ENCODE data around the gene CLPTM1L. TPM values are rescaled to one million over a fixed set of nuclear protein-coding genes. Genes with fewer than 3 reads are reported as not detected.

Gene CLPTM1L
- total RNA-seq, 2 donors from 2014 or later = 93.1 to 102 TPM

DNA sequence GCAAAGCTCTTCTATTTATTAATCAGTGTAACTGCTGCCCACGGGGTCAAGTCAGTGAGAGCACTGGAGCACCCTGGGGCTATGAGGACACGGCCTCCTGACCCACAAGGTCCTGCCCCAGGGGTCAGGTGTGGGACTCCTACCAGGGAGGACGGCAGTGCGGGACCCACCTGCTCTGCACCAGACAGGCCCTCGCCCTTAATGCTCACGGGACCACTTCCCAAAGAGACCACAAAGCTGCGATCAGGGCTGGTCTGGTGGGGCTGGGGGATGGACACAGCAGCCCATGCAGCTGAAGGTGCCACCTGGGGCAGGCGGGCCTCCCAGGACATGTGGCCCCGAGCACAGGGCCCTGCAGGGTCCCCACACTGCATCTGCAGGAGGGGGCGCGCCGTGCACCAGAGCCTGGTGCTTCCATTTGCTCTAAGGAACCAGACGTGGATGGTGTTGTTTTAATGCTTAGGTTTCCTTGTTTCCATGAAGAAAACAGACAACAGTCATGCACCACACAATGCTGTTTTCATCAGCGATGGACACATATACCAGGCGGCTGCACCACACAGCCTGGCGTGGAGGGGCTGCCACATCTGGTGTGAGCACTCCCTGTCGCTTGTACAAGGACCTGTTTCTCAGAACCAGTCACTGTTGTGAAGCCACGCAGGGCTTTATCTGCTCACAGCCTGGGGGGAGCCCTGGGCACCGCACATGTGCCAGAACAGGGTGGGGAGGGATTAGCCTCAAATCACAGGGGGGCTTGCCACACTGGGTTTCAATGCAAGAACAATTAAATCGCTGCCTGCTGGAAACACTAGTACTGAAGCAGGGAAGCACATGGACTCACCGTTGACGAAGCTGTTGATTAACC is 22.6 kb downstream of the CLPTM1L start:
- no peak for ATAC-seq
- DNase-seq = no peak
- intact Hi-C loops (cut with DNase I, micrococcal nuclease) = no loop called here

DNA sequence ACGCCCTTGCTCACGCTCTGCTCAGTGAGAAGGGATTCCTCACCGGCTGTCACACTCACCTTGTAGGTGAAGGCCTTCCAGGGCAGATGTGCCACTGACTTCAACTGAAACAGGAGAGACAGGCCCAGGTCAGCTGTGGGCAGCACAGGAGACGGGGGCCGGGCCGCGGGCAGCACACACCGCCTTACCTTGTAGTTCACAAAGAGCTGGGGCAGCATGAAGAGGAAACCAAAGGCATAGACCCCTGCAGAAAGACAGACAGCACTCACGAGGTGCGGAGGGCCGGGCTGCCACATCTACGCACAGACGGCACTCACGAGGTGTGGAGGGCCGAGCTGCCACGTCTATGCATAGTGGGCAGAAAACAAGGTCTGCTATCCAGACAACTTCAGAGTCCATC is 23.3 kb downstream of the CLPTM1L start:
- intact Hi-C loops (cut with DNase I, micrococcal nuclease) = no loop called here
- DNase-seq (no peak), ATAC-seq (no peak)

DNA sequence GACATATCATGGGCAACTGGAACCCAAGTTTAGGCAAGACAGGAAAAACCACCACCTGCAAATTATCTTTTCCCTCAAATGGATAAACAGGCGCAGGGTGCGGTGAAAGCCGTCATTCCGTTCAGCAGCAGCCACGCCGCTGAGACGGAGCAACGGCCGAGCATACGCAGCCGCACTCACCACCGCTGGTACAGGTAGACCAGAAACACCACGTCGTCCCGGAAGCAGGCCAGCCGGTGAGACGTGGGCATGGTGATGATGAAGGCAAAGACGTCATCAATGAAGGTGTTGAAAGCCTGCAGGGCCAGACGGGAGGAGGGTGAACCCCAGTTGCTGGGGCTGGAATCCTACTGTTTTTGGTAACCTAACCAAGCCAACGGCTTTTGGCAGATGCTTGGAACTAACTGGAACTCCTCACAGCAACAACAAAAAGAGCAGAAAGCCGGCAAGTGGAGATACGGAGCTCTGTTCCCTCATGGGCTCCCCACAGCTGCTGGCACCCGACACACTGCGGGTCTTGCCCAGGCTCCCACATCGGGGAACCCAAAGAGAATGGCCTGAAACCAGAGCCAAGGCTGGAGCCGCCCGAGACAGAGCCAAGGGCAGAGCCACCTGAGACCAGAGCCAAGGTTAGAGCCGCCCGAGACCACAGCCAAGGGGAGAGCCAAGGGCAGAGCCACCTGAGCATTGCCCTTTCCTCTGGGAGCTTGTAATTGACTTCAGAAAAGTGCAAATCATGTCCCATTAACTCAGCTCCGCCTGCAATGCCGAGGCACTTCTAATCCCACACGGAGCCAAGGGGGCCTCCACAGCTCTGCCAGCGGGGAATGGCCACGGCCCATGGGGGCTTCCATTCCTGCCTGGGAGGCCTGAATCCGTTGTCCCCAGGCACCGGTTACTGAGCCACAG is 24.2 kb downstream of the CLPTM1L start:
- intact Hi-C loops (cut with DNase I, micrococcal nuclease) = no loop called here
- no peak for ATAC-seq
- no peak for DNase-seq

DNA sequence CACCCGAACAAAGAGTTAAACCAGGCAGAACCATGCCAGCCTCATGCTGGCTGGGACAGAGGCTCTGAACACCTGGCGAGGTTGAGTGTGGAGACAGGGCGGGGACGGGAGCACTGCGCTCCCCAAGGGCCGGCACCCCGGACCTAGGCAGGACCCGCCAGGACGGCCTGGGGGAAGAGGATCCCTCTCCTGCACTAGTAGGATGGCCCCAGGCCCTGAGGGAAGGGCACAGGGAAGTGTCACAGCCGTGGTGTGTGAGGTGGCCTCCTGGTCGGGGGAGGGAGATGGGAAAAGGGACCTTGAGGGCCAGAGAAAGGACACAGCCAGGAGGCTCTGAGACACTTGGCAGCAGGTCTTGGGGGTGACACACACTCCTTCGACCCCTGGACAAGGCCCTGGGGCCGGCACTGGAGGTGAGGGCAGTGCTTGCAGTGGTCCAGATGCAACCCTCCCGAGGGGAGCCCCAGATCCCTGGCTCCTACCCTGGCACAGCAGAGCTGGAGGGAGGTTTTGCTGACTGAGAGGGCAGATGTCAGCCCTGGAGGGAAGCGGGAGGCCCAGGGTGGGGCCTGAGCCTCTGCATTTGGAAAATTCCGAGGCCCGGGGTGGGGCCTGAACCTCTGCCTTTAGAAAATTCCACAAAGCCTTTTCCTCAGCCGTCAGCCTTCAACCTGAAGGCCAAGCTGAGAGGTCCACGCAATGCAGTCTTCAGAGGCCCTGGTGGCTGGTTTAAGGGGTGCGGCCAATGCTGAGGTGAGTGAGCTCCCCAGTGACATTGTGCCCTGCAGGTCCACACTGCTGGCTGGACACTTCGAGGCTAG is 25.3 kb downstream of the CLPTM1L start:
- intact Hi-C loops (cut with DNase I, micrococcal nuclease) = no loop called here
- DNase-seq = no peak
- ATAC-seq = no peak

DNA sequence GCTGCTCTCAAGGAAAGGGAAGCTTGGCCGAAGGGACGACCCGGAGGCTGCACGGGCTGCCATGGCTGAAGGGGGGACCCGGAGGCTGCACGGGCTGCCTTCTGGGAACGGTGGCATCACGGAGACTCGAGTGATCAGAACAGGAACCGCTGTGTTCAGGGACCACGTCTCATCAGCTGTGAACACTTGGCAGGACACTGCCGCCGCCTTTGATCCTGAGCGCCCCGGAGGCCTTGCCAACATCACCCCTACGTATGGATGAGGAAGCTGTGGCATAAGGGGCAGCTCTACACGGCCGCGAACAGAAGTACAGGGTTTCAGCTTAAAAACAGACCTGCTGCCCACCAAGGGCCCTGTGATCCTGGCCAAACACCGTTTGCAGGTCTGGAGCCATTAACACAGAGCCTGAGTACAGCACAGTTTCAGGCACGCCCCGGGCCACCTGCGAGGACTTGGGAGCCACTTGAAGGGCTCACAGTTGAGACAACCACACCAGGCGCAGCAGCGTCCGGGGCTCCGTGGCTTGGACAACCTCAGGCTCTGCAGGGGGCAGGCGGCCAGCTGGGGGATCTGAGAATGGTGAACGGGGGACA is 26.1 kb downstream of the CLPTM1L start:
- intact Hi-C loops (cut with DNase I, micrococcal nuclease) = no loop called here
- no peak for ATAC-seq
- no peak for DNase-seq

DNA sequence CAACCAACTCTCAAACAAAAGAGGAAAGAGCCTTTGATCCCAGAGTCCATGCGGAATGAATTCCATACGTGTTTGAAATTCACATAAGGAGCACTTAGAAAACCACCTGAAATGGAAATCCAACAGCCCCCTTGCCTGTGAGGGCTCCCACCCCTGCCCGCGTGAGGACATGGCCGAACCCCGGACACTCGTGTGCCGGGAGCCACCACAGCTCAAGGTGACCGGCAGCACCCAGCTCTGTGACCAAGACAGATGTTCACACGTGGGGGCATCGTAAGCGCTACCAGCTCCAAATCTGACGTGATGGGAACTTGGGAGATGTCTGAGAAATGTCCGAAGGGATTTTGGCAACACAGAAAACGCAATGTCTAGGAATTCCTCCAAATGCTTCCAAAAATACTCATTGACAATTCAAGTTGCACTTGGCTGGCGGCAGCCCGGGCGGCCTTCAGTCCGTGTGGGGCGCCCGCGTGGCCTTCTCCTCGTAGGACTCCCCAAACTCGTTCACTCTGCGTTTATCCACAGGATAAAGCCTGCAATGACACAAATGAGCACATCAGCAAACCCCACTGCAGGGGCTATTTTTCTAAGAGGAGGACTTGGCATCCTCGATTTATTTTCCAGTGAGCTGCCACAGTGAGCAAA is 26.9 kb downstream of the CLPTM1L start:
- intact Hi-C loops (cut with DNase I, micrococcal nuclease) = no loop called here

DNA sequence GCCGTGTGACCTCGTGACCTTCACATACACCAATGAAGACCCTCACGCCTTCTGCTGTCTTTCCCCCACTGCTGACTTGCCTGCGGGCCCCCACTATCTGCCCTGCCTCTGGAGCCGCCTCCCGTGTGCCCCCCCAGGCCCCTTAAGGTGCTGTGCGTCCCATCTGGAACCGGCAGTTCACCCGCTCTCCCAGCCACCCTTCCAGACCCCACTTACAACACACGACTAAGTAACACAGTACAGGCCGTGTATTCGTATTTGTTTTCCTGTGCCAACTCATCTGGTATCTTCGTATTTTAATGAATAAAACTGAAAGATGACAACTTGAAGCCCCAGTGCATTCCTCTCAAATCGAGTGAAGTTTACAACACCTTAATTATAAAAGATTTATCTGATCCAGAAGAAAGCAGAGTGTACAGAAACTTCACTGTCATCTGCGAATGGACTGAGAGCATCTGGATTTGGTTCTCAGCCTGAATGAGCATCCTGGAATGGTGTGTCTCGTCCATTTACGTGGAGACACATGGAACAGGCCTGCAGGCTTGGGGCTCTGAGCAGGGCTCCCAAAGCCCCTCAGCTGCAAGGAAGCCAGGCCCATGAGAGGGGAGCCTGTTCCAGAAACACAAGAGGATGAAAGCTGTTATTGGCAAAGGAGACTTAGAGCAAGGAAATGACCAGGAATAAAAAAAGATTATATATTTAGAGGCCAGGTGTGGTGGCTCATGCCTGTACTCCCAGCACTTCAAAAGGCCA is 28.1 kb downstream of the CLPTM1L start:
- no peak for ATAC-seq
- intact Hi-C loops (cut with DNase I, micrococcal nuclease) = no loop called here
- DNase-seq = no peak

More for the DNA sequence above, 26.9 kb downstream of the CLPTM1L start:
- DNase-seq = no peak
- ATAC-seq = no peak

DNA sequence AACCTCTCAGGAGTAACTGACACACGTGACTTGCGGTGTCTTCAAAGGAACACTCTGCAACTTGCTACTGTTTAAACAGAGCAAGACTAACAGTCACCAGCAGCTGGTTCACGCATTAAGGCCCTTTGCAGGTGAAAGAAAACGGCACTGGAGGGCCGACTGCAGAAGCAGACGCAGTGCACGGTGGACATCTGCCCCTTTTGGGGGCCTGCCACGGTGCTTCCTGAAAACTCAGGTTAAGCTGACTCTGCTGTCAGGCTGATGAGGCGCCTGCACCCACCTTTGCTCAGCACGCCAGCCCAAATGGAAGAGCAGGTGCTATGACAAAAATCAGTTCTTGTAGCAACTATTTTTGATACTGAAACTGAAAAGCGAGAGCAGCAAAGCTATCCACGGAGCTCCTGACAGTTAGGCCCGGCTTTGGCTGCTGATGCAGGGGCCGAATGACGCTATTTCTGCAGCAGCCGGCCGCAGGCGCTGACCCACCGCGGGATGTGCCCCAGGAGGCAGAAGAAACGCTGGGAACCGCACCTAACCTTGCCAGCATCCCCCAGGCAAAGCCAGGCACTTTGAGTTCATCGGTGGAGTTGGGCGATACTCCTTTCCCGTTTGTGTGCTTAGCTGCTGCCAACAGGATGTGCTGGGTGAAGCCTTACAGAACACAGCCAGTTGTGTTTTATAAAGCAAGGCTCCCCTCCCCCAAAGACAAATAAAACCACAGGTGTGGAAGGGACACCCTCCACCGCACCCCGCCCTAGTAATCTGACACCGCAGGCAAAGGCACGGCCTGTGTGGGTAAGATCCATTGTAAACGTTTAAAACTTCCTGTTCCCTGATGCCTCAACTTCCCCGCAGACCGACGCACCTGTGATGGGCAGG is 29.0 kb downstream of the CLPTM1L start:
- peak; percentile 92 for ATAC-seq
- intact Hi-C loops (cut with DNase I, micrococcal nuclease) = no loop called here

DNA sequence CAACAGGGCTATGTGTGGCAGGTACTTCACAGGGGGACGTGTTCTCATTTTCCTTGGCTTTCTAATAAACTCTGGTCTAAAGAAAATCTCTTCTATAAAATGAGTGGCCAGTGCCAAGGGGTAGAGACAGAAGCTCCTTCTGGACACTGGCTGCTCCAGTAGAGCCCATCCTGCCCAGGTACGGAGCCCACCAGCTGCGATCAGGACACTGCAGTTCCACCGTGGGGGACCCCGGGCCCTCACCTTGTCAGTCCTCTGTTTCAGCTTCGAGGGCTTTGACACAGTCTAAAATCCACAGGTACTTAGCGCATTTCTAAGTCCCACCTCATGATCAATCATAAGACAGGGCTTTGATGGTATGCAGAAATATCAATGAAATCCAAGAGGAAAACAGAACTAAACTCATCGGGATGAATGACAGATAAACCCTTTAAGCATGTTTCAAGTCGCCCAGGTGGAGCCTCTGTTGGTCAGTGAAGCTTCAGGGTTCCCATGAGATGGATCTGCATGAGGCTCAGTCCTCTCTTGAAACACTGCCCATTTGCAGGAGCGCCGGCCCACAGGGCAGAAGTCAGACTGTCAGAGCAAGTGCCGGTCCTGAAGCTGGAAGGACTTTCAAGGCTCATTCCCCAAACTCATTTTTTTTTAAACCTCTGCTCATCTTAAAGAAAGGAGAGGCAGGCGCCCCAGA is 29.7 kb downstream of the CLPTM1L start:
- intact Hi-C loops (cut with DNase I, micrococcal nuclease) = no loop called here
- DNase-seq = no peak
- peak; percentile 17 for ATAC-seq

More for the DNA sequence above, 29.0 kb downstream of the CLPTM1L start:
- DNase-seq = peak; percentile 84 to 94

DNA sequence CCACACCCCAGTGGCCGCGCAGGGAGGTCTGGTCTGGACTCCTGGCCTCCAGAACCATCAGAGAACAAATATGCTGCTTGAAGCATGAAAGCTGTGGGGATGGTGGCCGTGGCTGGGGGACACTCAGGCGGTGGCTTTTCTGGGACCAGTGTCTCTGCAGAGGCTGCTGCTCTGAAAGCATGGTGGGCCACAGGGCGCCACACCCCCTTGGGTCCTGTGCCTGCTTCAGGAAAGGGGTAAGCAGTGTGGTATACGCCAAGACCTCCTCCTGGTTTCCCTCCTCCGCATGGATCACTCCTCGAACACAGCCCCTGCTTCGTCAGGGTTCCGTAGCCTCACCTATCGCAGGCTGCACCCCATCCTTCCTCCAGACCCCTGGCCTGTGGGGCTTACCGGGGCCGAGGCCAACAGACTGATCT is 30.3 kb downstream of the CLPTM1L start:
- DNase-seq = no peak
- intact Hi-C loops (cut with DNase I, micrococcal nuclease) = no loop called here

DNA sequence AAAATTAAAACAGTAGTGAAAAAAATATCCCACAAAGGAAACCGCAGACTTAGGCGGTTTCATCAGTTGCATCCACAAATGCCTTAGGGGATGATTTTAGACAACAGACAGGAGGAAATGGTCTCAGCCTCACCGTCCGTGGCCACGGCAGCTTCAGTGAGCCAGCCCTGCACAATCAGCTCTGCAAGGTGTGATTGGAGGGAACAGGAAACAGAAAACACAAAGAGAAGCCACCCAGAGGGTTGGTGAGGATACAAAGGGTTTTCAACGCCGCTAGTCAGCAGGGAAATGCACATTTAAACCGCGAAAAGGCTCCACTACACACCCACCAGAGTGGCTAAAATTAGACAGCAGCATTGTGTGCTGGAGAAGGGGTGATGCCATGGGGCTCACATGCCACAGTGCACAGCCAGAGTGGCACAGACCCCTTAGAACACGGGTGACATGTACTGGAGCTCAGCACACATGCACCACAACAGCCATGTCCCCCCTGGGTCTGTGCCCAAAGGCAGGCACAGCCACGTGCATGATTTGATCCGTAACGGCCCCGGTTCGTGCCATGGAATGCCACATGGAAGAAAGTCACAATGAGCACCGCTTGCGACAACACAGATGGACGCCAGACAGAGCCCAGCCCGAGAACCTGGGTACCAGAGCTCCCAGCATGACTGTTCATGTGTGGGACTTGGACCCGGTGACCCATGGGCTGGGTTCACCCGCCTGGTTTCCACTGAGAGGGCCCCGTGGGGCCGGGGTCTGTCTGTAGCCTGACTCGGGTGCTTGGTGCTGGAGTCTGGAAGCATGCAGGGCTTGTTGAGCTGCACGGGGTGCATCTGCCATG is 31.7 kb downstream of the CLPTM1L start:
- DNase-seq (no peak), ATAC-seq (no peak)
- intact Hi-C loops (cut with DNase I, micrococcal nuclease) = no loop called here

More for the DNA sequence above, 30.3 kb downstream of the CLPTM1L start:
- ATAC-seq = no peak

DNA sequence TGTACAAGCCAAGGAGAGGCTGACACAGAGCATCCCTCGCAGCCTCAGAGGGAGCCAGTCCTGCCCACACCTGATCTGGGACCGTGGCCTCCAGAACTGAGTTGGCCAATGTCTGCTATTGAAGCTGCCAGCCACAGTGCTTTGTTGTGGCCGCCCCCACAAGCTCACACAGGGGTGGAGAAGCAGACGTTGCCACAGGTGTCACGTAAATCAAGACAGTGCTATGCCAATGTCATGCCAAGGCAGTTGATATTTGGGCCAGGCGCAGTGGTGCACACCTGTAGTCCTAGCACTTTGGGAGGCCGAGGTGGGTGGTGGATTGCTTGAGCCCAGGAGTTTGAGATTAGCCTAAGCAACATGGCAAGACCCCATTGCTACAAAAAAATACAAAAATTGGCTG is 32.7 kb downstream of the CLPTM1L start:
- DNase-seq = no peak
- intact Hi-C loops (cut with DNase I, micrococcal nuclease) = no loop called here
- no peak for ATAC-seq

DNA sequence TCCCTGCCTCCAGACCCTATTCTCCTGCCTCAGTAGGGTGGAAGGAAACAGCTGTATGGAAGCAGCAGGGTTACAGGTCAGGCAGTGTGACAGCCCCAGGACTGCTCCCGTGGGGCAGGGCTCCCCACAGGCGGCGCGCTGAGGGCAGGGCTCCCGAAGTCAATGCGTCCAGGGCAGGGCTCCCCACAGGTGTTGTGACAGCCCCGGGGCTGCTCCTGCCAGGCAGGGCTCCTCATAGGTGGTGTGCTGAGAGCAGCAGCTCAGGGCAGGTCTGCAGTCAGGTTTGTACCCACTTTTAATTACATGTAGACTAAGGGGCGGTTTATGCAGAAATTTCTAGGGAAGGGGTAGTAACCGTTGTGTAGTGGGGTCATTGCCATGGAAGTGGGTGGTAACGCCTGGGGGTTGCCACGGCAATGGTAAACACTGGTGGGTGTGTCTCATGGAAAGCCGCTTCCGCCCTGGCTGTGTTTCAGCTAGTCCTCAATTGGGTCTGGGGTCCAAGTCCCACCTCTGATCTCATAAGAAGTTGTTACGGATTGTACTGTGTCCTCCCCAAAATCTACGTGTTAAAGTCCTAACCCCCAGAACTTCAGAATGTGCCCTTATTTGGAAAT is 33.4 kb downstream of the CLPTM1L start:
- DNase-seq = no peak
- ATAC-seq = no peak
- intact Hi-C loops (cut with DNase I, micrococcal nuclease) = no loop called here

DNA sequence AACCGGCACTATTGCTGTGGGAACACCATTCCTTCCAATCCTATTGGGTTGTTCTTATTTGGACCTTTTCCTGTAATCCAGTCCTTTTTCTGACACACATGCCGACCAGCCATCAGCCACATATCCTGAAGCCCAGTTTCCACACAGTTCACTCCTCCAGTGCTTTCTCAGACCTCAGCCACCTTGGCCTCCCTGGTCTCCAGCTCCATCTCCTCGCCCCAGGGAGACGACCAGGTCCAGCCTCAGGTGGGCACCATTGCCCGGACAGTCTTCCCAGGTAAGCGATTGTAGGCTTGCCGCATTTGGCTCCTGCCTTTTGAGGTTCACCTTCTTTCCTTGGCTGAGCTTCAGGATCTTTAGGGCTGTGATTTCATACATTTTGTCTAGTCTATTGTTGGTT is 34.8 kb downstream of the CLPTM1L start:
- intact Hi-C loops (cut with DNase I, micrococcal nuclease) = no loop called here
- ATAC-seq (no peak), DNase-seq (no peak)

DNA sequence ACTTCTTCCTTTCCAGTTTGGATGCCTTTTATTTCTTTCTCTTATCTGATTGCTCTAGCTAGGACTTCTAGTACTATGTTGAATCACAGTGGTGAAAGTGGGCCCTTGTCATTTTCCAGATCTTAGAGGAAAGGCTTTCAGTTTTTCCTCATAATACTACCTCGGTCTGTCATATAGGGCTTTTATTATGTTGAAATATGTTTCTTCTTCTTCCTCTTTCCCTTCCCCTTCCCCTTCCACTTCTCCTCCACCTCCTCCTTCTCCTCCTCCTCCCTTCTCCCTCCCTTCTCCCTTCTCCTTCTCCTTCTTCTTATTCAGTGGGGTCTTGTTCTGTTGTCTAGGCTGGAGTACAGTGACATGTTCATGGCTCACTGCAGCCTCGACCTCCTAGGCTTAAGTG is 40.9 kb downstream of the CLPTM1L start:
- DNase-seq (no peak), ATAC-seq (no peak)
- intact Hi-C loops (cut with DNase I, micrococcal nuclease) = no loop called here

All from left colon (tissue), 2 donors.